Measurements from ENCODE around the gene ID2. TPM values are rescaled to one million over a fixed set of nuclear protein-coding genes. Genes with fewer than 3 reads are reported as not detected.

Gene ID2
- total and polyA plus RNA-seq, 10 of the 15 experiments (the other 5 are each of a cell fraction or from before 2014, with no cell fraction given), result 39.0 to 613 (median 73.6) TPM

DNA sequence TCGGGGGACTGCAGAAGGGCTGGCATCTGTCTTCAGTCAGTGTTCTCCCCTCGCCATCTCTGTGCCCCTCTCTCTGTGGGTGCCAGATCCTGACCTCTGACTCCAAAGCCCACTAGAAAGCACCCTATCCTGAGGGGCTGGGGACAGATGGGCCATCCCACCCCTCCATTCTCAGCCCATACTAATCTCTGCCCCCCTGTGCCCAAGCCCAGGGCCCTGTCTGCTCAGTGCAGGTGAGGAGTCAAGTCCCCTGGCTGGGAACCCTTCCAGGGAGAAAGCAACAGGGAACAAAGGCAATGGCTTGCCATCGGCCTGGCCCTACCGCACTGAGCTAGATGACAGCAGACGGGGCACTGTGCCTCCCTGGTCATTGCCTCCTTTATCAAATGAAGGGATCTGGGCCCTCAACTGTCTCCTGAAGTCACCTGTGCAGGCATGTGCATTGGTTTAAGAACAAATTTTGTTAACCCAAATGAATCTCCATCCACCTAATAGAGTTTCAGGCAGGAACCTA lies 42.7 kb upstream of the ID2 start:
- H3K9me3 ChIP-seq (replicated peaks; ENCODE audit: control insufficient read depth, insufficient read depth, low read length), result no peaks in the 10 kb centered on the region
- H3K4me1 ChIP-seq (ENCODE audit: control insufficient read depth, insufficient read depth, low read length), result no peaks in the 10 kb centered on the region
- SMC1A ChIA-PET (ENCODE audit: uncharacterized antibody, unreplicated experiment), result no interaction called here
- in situ Hi-C loops (cut with MboI), result no loop called here
- H3K4me2 ChIP-seq (ENCODE audit: control insufficient read depth, insufficient read depth), result no peak overlapping the region
- no peaks in the 10 kb centered on the region for H3K36me3 ChIP-seq (ENCODE audit: control insufficient read depth in 2 of 2, insufficient read depth in 2 of 2, low read length in 1 of 2)
- BruUV-seq (replicated peaks), result no TSS peak
- ATAC-seq, result no peak
- H2AFZ ChIP-seq (ENCODE audit: control insufficient read depth, low read depth, low read length), result no peak overlapping the region
- H3K4me3 ChIP-seq, result no peak overlapping the region
- TF ChIP-seq TCF3 (IDR thresholded peaks at IDR 0.05; ENCODE audit: borderline replicate concordance, insufficient read depth, low read depth, low read length), result no peak
- TF ChIP-seq IRF4 (IDR thresholded peaks at IDR 0.05; ENCODE audit: low read depth, low read length), result no peak
- no peak for TF ChIP-seq RUNX3 (IDR thresholded peaks at IDR 0.05; ENCODE audit: low read length)
- TF ChIP-seq STAT3 (IDR thresholded peaks at IDR 0.05; ENCODE audit: low read depth, low read length), result no peak
- TF ChIP-seq, protein P1, sequence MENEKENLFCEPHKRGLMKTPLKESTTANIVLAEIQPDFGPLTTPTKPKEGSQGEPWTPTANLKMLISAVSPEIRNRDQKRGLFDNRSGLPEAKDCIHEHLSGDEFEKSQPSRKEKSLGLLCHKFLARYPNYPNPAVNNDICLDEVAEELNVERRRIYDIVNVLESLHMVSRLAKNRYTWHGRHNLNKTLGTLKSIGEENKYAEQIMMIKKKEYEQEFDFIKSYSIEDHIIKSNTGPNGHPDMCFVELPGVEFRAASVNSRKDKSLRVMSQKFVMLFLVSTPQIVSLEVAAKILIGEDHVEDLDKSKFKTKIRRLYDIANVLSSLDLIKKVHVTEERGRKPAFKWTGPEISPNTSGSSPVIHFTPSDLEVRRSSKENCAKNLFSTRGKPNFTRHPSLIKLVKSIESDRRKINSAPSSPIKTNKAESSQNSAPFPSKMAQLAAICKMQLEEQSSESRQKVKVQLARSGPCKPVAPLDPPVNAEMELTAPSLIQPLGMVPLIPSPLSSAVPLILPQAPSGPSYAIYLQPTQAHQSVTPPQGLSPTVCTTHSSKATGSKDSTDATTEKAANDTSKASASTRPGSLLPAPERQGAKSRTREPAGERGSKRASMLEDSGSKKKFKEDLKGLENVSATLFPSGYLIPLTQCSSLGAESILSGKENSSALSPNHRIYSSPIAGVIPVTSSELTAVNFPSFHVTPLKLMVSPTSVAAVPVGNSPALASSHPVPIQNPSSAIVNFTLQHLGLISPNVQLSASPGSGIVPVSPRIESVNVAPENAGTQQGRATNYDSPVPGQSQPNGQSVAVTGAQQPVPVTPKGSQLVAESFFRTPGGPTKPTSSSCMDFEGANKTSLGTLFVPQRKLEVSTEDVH (IDR thresholded peaks at IDR 0.05; ENCODE audit: low read depth, partially characterized antibody), result no peak
- TF ChIP-seq NR2C2 (IDR thresholded peaks at IDR 0.05; ENCODE audit: borderline replicate concordance, control insufficient read depth, insufficient read length, low read depth), result no peak
- TF ChIP-seq, protein P2, sequence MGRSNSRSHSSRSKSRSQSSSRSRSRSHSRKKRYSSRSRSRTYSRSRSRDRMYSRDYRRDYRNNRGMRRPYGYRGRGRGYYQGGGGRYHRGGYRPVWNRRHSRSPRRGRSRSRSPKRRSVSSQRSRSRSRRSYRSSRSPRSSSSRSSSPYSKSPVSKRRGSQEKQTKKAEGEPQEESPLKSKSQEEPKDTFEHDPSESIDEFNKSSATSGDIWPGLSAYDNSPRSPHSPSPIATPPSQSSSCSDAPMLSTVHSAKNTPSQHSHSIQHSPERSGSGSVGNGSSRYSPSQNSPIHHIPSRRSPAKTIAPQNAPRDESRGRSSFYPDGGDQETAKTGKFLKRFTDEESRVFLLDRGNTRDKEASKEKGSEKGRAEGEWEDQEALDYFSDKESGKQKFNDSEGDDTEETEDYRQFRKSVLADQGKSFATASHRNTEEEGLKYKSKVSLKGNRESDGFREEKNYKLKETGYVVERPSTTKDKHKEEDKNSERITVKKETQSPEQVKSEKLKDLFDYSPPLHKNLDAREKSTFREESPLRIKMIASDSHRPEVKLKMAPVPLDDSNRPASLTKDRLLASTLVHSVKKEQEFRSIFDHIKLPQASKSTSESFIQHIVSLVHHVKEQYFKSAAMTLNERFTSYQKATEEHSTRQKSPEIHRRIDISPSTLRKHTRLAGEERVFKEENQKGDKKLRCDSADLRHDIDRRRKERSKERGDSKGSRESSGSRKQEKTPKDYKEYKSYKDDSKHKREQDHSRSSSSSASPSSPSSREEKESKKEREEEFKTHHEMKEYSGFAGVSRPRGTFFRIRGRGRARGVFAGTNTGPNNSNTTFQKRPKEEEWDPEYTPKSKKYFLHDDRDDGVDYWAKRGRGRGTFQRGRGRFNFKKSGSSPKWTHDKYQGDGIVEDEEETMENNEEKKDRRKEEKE (IDR thresholded peaks at IDR 0.05), result no peak
- no peak for TF ChIP-seq FOXM1 (IDR thresholded peaks at IDR 0.05; ENCODE audit: low read depth, low read length)
- TF ChIP-seq MEF2B (IDR thresholded peaks at IDR 0.05; ENCODE audit: partially characterized antibody, poor library complexity, severe bottlenecking), result no peak
- TF ChIP-seq POLR2AphosphoS2 (IDR thresholded peaks at IDR 0.05; ENCODE audit: low read depth, low read length), result no peak
- no peak for TF ChIP-seq ZZZ3 (IDR thresholded peaks at IDR 0.05; ENCODE audit: control insufficient read depth, insufficient read length, low read depth)
- no peak for TF ChIP-seq NFYB (IDR thresholded peaks at IDR 0.05; ENCODE audit: insufficient read depth, low read depth, low read length)
- TF ChIP-seq EGR1 (IDR thresholded peaks at IDR 0.05; ENCODE audit: borderline replicate concordance in 1 of 2, low read depth in 2 of 2, low read length in 2 of 2), result no peak
- TF ChIP-seq, protein P3, sequence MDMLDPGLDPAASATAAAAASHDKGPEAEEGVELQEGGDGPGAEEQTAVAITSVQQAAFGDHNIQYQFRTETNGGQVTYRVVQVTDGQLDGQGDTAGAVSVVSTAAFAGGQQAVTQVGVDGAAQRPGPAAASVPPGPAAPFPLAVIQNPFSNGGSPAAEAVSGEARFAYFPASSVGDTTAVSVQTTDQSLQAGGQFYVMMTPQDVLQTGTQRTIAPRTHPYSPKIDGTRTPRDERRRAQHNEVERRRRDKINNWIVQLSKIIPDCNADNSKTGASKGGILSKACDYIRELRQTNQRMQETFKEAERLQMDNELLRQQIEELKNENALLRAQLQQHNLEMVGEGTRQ (IDR thresholded peaks at IDR 0.05; ENCODE audit: borderline replicate concordance, low read depth, low read length), result no peak
- no peak for DNase-seq (ENCODE audit: low read depth, low spot score)
- no peaks in the 10 kb centered on the region for H3K79me2 ChIP-seq (ENCODE audit: control insufficient read depth, insufficient read depth, low read length)
- H3K9ac ChIP-seq (ENCODE audit: control insufficient read depth, insufficient read depth, low read length), result no peak overlapping the region
- intact Hi-C loops (cut with micrococcal nuclease; ENCODE audit: unreplicated experiment), result no loop called here
- POLR2A ChIA-PET, result no interaction called here
- 71% methylated on average over 5 of the region's 5 CpGs for WGBS (ENCODE audit: insufficient coverage, insufficient replicate concordance, low lambda C conversion rate, missing lambda C conversion rate)
- no peaks in the 10 kb centered on the region; a peak in 1 of 4 replicates for H3K27me3 ChIP-seq (replicated peaks in 1 of 2; ENCODE audit: control insufficient read depth in 2 of 2, insufficient read depth in 2 of 2, low read length in 1 of 2)
- RAD21 ChIA-PET (ENCODE audit: unreplicated experiment), result interaction anchor here (1.6 kb wide), 1 partner anchor 42 kb away, joined by 3 read pairs; no protein-coding TSS in a partner anchor
- CTCF ChIA-PET, result no interaction called here
- FAIRE-seq, result no peak
- H4K20me1 ChIP-seq (ENCODE audit: control insufficient read depth, insufficient read depth), result no peaks in the 10 kb centered on the region
- no peak overlapping the region for H3K27ac ChIP-seq (ENCODE audit: control insufficient read depth, insufficient read depth)

Data from GM12878 (cell line).